Lung (tissue), 12 donors: ENCODE measurements around the gene ZEB2. TPM values are rescaled to one million over a fixed set of nuclear protein-coding genes. Genes with fewer than 3 reads are reported as not detected.

Source experiments
- ATAC-seq: fragments of 200-7000 bp; cut with Tn5 transposase; one replicate; pipeline ENCODE4 v1.9.1; 2020; ENCODE audit warnings: moderate number of reproducible peaks; ENCODE audit not compliant: insufficient read depth, low FRiP score
- DNase-seq, 3 donors: peaks; one replicate each; pipeline ENCODE4 v3.0.0-alpha.2; 2013 to 2017
- H3K27ac ChIP-seq, 2 donors: one replicate each; pipeline ENCODE4 v1.5.1; 2013; ENCODE audit warnings: mild to moderate bottlenecking in 2 of 2, moderate library complexity in 2 of 2, control low read depth in 1 of 2, inconsistent platforms in 1 of 2, low read depth in 1 of 2, low read length in 1 of 2
- H3K27me3 ChIP-seq, 3 donors: one replicate each; pipeline ENCODE4 v1.5.1; 2013; ENCODE audit warnings: low read length in 2 of 3; ENCODE audit not compliant: control insufficient read depth in 3 of 3, insufficient read depth in 3 of 3
- H3K36me3 ChIP-seq, 4 donors: one replicate each; pipeline ENCODE4 v1.5.1; 2013; ENCODE audit warnings: low read length in 4 of 4, mild to moderate bottlenecking in 1 of 4, moderate library complexity in 1 of 4; ENCODE audit not compliant: control insufficient read depth in 4 of 4, insufficient read depth in 4 of 4
- H3K4me1 ChIP-seq, 5 donors: one replicate each; pipeline ENCODE4 v1.5.1; 2013; ENCODE audit warnings: low read length in 5 of 5, mild to moderate bottlenecking in 2 of 5, moderate library complexity in 1 of 5; ENCODE audit not compliant: control insufficient read depth in 5 of 5, insufficient read depth in 5 of 5
- H3K4me3 ChIP-seq: one replicate; pipeline ENCODE4 v1.5.1; 2013; ENCODE audit warnings: mild to moderate bottlenecking, control low read depth, moderate library complexity
- H3K9ac ChIP-seq, 2 donors: one replicate each; pipeline ENCODE4 v1.5.1; 2013; ENCODE audit warnings: low read length in 2 of 2, control low read depth in 1 of 2; ENCODE audit not compliant: insufficient read depth in 1 of 2
- H3K9me3 ChIP-seq, 4 donors: one replicate each; pipeline ENCODE4 v1.5.1; 2013; ENCODE audit warnings: low read length in 3 of 4, mild to moderate bottlenecking in 1 of 4, moderate library complexity in 1 of 4; ENCODE audit not compliant: control insufficient read depth in 4 of 4, insufficient read depth in 3 of 4
- WGBS, 2 donors: extraction: QIAGEN DNeasy Blood & Tissue Kit; methylation state at CpG; one replicate each; pipeline ENCODE4 v1.1.7; 2013; 5-methylcytosine and 5-hydroxymethylcytosine counted together
- polyA plus RNA-seq, 2 donors: library from polyadenylated mRNA; stranded (reverse); fragments of 200-250 nt; gene quantifications; one replicate each; pipeline ENCODE4 v1.2.1, GENCODE V29; 2013
- total RNA-seq, 2 donors: library from RNA; depleted of rRNA in 1 of 2; stranded (reverse); fragments of >200 nt in 1 of 2; gene quantifications; one replicate each; pipeline ENCODE4 v1.2.1, GENCODE V29; 2014 to 2021
- TF ChIP-seq, protein P1 (sequence below): IDR thresholded peaks from 2 replicates; pipeline ENCODE4 v1.5.1; 2012; ENCODE audit warnings: mild to moderate bottlenecking; ENCODE audit errors: control extremely low read depth, extremely low read depth
- donor health status: control.
- donor health status: control.
- donor health status: Bipolar disorder and iron deficiency.
- donor health status: healthy.
- donor health status: DM: yes; HTN: yes; CAD: no.

ZEB2 gene
- total and polyA plus RNA-seq, 4 donors, result 27.0 to 332 (median 127) TPM

DNA sequence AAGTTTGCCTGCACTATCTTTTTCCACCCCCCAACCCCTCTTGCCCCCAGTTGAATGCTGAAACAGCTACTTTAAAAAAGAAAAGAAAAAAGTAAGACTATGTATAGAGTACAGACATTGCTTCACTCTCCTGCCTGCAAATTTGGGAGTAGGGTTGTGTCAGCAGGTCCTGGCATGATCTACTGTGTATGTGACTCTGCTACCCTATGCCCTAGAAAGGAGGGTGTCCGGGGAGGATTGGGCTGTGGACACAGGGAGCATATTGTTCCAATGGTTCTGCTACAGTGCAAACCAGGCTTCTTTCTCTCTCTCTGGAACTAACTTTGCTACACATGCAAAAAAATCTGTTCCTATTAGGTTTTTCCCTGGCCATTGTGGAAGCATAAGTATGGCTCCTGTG, 9.9 kb upstream of the ZEB2 start:
- H3K27ac ChIP-seq, result no peak overlapping the region
- H3K4me3 ChIP-seq, result no peak overlapping the region
- ATAC-seq (no peak), DNase-seq (peak in 2 of 3 donors; percentile 19 to 20)
- H3K9me3 ChIP-seq, result no peaks in the 10 kb centered on the region
- no peaks in the 10 kb centered on the region for H3K36me3 ChIP-seq
- 81 to 88% methylated on average over 1 of the region's 1 CpG for WGBS, 2 donors
- TF ChIP-seq, protein P1, sequence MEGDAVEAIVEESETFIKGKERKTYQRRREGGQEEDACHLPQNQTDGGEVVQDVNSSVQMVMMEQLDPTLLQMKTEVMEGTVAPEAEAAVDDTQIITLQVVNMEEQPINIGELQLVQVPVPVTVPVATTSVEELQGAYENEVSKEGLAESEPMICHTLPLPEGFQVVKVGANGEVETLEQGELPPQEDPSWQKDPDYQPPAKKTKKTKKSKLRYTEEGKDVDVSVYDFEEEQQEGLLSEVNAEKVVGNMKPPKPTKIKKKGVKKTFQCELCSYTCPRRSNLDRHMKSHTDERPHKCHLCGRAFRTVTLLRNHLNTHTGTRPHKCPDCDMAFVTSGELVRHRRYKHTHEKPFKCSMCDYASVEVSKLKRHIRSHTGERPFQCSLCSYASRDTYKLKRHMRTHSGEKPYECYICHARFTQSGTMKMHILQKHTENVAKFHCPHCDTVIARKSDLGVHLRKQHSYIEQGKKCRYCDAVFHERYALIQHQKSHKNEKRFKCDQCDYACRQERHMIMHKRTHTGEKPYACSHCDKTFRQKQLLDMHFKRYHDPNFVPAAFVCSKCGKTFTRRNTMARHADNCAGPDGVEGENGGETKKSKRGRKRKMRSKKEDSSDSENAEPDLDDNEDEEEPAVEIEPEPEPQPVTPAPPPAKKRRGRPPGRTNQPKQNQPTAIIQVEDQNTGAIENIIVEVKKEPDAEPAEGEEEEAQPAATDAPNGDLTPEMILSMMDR, result no peak
- no peaks in the 10 kb centered on the region for H3K27me3 ChIP-seq
- peaks cover 0 to 51% (median 10%) of the 10 kb centered on the region in 5 donors for H3K4me1 ChIP-seq
- peak overlapping the region in 1 of 2 donors; percentile 26 for H3K9ac ChIP-seq

DNA sequence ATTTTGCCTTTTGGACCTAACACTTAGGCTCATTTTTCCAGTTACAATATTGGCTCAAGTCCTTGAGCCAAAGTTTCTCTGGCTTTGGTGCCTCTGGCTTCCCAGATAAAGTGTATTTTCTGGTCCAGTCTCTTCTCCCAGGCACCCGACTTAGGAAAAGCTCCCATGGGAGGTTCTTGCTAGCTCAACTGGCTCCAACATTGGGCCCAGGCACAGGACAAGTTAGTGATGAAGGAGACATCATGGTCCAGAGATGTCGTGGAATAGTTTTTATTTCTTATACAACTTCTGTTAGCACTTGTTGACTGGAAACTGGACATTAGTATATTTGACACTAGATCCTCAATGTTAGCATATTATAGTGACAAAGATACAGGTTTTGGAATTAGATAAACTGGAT, 8.2 kb upstream of the ZEB2 start:
- H3K36me3 ChIP-seq, result no peaks in the 10 kb centered on the region
- no peak for ATAC-seq
- peaks cover 0 to 51% (median 10%) of the 10 kb centered on the region in 5 donors for H3K4me1 ChIP-seq
- H3K9me3 ChIP-seq, result no peaks in the 10 kb centered on the region
- TF ChIP-seq, protein P1, result no peak
- H3K9ac ChIP-seq, result no peak overlapping the region
- H3K4me3 ChIP-seq, result no peak overlapping the region
- H3K27ac ChIP-seq, result no peak overlapping the region
- peaks cover 0 to 2% (median 0%) of the 10 kb centered on the region in 3 donors for H3K27me3 ChIP-seq
- WGBS, 2 donors, result 78 to 91% methylated on average over 2 of the region's 2 CpGs
- DNase-seq, result peak in 2 of 3 donors; percentile 22

DNA sequence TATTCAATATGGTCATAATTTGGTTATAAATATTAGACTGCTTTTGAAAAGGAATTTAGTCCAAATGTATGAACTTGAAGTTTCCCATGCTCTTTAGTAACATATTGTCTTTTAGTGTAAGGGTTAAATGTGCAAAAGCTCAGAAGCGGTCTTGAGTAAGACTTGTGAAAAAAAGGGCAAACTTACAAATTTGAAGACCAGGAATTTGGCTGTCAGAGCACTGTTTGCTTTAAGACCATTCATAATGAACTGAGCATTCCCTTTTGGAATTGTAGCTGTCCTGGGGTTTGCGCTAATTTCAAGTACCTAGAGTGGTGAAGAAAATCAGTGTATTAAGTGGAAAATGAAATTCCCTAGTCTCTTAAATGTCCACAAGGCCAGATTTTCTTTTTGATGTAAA, 6.9 kb upstream of the ZEB2 start:
- peaks cover 0 to 8% (median 0%) of the 10 kb centered on the region in 3 donors for H3K27me3 ChIP-seq
- H3K36me3 ChIP-seq, result no peaks in the 10 kb centered on the region
- no peak overlapping the region for H3K27ac ChIP-seq
- WGBS, 2 donors, result 75 to 80% methylated on average over 2 of the region's 2 CpGs
- H3K9me3 ChIP-seq, result no peaks in the 10 kb centered on the region
- H3K4me3 ChIP-seq, result no peak overlapping the region
- TF ChIP-seq, protein P1, result no peak
- H3K4me1 ChIP-seq, result peaks cover 0 to 62% (median 10%) of the 10 kb centered on the region in 5 donors
- peak overlapping the region in 1 of 2 donors; percentile 33 for H3K9ac ChIP-seq
- ATAC-seq, result no peak
- DNase-seq, result peak; percentile 34 to 91 (median 90)
